T47D (cell line): ENCODE data around the gene TMEM63A.
"Not testable (repeated sequence)": the region's sequence is repeated elsewhere in the genome, so short reads cannot be mapped to it uniquely, and the experiment has no call there.

ENCODE experiments used
- DNase-seq, 2 experiments: peaks; one replicate each; pipeline versions ENCODE4 v3.0.0 to v3.0.0-alpha.2; 2011 to 2012; ENCODE audit warnings: low read depth in 1 of 2, low spot score in 1 of 2
- JUND ChIP-seq: IDR thresholded peaks from 2 replicates; pipeline ENCODE4 v1.6.1; 2012; ENCODE audit warnings: low read depth
- in situ Hi-C: cut with HindIII; loops from 2 replicates; pipeline ENCODE4 v1.10.0; 2016; ENCODE audit warnings: low sequenced_read_pairs, low pct_unique_long_range_greater_than_20kb

The TMEM63A gene

DNA sequence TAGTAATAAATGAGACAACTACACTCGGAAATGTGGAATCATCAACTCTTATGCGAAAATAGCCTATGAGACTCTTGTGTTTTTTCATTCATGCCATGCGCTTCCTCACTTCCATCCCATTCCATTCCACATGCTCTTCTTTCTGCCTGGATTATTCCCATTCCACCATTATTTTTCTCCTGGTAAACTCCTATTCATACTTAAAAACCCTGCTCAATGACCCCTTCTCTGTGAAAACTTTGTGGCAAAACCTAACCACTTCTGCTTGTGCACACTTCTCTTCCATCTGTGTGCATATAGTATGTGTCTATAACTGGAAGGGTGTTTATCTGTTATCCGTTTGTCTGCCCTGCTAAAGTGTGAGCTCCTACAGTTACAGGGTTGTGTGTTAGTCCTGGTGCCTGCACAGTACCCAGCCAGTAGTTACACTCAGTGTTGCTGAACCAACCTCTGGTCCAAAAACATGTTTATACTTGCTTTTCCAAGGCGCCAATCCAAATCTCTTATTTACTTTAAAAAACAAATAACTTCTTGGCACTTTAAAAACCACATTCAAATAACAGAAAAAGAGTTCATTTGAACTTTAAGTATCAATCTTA, 61.6 kb downstream of the TMEM63A start:
- in situ Hi-C loops: no loop called here
- no peak; the same call in 1 of the 2 replicates for TF ChIP-seq JUND
- peak; percentile 73 to 89 for DNase-seq

DNA sequence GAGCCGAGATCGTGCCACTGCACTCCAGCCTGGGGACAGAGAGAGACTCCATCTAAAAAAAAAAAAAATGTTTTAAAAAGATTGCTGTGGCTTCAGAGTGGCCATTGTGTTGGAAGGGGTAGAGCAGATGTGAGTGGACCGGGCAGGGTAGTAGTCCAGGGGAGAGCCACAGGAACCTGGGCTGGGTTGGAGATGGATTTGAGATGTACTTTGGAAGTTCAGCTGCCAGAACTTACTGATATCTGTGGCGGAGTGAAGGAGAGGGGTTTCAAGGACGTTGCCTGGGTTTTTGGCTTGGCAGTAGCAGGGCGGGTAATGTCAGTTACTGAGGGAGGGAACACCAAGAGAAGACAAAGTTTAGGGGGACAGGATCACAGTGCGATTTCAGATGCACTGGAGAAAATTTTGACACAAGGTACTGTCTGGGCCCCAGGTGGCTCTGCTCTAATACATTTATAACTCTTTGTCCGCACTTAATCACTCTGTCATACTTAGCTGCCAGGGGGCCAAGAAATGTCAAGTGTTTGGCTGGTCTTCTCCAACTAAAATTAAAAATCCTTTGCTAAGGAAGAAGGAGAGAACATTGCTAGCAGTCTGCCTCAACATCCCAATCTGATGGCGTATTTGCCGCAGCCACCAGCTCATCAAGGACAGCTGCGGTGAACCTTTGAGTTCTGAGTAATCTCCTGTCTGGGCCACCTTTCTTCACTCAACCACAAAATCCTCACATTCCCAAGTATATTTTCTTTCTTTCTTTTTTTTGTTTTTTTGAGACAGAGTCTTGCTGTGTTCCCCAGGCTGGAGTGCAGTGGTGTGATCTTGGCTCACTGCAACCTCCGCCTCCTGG, 62.6 kb downstream of the TMEM63A start:
- TF ChIP-seq JUND: no peak
- in situ Hi-C loops: no loop called here
- no peak for DNase-seq

DNA sequence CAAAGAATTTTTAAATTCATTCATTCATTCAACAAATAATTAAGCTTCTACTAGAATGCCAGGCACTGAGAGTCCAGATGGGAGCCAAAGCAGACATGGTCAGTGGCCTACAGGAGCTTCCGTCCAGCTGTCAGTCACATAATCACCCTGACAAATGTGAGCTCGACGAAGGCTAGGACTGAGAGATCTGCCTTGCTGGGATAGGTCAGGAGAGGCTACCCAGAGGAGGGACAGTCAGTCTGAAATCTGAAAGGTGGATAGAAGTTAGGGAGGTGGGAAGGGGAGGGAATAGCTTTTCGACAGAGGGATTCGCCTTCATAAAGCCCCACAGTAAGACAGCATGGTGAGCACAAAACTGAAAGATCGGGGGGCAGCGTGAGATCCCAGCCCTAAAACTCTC, 64.0 kb downstream of the TMEM63A start:
- in situ Hi-C loops: no loop called here
- no peak for TF ChIP-seq JUND
- no peak for DNase-seq

DNA sequence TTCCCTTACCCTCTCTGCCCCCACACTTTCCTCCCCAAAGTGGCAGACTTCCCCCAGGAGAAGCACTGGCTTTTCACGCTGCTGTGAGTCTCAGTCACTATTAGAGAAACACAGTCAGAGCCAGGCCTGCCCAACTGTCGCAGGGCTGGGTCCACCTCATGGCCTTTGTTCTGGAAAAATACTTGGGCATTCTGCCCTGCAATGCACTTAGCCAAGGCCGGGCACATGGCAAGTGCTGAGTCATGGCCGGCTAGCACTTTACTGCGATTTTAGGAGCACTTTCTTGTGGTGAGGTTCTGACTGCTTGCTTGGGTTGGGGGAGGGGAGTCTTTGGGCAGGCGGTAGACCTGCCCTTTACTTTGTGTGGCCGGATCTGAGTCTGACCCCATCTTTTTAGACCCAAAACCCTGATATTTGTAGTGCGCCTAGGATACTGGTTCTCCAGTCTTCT, 64.5 kb downstream of the TMEM63A start:
- no peak for TF ChIP-seq JUND
- DNase-seq: peak in 1 of 2 experiments; percentile 91
- in situ Hi-C loops: no loop called here

DNA sequence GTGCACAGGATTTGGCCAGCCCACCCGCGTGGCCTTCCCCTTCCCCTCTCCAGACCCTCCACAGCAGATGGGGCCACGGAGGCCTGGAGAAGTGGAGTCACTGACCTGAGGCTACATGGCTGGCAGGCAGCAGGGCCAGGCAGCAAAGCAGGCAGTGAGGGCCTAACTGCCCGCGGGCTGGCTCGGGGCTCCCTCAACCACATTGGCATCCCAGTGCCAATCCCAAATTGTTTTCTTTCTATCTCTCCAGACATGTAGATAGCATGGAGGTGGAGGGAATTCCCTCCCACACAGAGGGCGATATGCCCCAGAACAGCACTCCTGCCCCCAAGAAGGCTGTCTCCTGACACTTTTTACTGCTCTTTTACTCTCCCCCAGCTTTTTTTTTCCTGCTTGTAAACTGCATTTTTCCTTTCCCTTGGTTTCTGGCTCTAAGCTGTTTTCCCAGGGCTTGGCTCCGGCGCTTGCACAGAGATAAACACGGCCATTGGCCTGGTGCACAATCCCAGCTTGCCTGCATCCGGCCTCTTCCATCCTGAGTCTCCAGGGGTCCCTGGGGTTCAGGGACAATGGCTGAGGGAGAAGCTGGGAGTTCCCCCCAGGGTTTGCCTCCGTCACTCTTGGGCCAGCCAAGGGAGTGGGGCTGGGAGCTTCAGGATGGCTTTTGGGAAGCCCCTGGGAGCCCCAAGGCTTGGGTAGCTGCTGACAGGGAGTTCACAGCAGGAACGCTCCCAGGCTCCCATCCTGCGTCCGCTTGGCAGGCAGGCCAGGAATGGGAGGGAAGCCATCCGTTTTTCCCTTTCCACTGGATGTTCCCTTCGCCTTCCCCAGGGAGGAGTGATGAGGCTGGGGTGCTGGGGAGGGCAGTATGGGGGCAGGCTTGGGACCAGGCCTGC, 65.3 kb downstream of the TMEM63A start:
- no peak for DNase-seq
- in situ Hi-C loops: no loop called here
- TF ChIP-seq JUND: no peak

DNA sequence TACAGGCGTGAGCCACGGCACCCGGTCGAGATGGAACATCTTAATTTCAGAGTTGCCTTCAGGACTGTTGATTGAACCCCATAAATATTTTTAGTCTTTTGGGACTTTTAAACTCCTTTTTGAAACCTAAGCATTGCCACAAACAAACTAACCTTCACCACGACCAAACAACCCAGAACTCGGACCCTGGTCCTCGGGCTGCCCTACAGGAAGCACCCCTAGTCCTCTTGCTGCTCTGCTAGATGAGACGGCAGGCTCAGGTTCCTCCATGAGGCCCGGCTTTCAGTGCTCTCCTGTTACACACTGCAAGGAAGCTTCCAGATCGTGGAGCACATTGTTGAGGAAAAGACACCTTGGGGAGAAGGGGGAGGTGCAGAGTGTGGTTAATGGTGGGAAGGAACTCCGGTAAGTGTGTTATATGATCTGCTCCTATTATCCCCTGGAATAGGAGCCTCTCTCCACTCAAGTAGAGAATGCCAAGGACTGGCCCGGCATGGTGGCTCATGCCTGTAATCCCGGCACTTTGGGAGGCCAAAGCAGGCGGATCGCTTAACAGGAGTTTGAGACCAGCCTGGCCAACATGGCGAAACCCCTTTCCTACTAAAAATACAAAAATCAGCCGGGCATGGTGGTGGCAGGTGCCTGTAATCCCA, 66.5 kb downstream of the TMEM63A start:
- TF ChIP-seq JUND: no peak
- no peak for DNase-seq
- in situ Hi-C loops: no loop called here

DNA sequence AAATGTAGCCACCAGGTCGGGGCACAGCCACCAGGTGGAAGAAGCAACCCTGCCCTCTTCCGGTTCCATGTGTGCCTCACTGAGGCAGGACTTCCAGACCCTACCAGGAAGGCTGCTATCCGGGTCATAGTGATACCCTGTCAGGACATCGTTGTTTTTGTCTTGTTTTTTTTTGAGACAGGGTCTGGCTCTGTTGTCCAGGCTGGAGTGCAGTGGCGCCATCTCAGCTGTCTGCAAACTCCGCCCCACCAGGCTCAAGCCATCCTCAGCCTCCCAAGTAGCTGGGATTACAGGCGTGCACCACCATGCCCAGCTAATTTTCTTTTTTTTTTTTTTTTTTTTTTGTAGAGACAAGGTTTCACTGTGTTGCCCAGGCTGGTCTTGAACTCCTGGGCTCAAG, 67.1 kb downstream of the TMEM63A start:
- in situ Hi-C loops, DNase-seq: not testable (repeated sequence)

DNA sequence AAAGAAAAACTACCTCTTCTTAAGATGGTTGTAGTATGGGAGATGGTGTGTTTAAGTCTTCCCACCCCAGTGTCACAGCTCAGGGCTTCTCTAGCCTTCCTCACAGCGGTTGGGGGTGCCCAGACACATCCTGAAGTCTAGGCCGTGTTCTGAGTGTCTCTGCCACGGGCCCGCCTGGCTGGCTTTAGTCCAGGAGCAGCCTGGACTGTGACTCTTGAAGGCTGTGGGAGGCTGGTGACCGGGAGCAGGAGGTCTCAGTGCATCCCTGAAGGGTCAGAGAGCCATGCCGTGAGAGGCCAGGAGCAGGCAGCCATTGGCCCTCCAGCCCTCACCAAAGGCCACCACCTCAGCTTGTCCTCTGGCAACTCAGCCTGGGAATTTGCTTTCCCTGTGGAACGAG, 67.8 kb downstream of the TMEM63A start:
- DNase-seq: no peak
- TF ChIP-seq JUND: no peak
- in situ Hi-C loops: no loop called here

DNA sequence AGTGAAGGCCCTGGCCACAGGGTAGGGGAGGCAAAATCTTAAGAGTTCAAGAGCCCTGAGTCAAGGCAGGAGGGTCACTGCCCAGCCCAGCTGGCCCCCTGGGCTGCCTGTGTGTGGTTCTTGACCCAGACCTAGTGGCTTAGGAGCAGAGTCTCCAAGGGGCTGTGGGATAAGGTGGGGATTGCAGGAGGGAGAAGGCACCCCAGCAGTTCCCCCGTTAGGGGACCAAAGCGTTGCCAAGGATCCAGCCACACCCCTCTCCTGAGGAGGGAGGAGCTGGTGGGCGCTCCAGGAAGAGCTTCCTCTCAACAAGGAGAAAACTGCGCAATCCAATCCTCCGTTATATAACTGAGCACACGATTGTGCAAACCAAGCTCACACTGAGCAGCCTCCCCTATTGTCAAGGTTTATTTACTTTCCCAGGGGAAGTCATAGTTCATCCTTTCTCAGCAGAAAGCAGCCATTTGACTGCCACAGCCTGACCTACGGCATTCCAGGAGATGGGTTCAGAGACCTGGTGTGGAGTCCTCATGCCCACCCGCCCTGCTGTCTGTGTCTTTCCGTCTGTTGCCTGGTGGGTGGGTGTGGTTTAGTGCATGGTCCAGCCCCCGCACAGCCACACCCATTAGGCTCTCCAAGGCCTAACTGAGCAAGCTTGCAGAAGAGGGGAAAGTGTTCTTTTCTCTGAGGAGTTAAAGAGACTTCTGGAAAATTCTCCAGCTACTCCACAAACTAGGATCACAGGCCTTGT, 68.8 kb downstream of the TMEM63A start:
- TF ChIP-seq JUND: no peak
- in situ Hi-C loops: no loop called here
- peak in 1 of 2 experiments; percentile 63 for DNase-seq

DNA sequence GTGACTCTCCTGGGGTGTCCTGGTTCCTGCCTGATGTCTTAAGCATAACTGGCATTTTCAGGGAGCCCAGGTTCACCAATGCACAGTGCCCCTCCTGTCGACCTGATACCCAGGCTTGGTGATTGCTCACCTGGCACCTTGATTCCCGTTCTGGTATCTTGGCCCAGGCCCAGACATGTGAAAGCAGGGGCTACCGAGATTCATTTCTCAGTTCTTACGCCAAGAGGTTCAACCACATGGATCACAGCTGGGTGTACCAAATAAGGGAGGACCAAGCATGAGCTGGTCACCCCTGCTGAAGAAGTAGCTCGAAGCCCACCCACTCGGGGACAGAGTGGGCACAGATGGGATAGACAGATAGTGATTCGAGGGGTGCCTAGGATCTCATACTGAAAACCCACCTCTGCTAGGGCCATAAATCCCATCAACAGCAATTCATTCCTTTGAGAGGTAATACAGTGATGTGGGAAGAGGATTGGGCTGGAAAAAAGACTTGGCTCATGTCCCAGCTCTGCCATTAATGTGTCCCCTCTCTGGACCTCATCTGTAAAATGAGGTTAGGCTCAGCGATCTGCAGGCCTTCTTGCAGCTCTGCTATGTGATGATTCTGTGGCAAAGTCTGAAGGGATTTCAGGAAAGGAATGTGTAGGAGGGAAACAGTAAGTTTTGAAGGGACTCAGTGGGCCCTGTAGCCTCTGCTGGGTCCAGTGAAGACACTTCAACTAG, 69.5 kb downstream of the TMEM63A start:
- in situ Hi-C loops: no loop called here
- no peak for DNase-seq
- no peak for TF ChIP-seq JUND
